Epithelial cell of proximal tubule (primary cell): ENCODE measurements around the gene CGN. TPM values are rescaled to one million over a fixed set of nuclear protein-coding genes. Genes with fewer than 3 reads are reported as not detected.

Source experiments
- DNase-seq: peaks from one replicate; pipeline ENCODE4 v3.0.0-alpha.2; 2011; ENCODE audit warnings: low read depth
- H3K4me3 ChIP-seq: 2 replicates; pipeline ENCODE4 v1.5.1; 2011; ENCODE audit warnings: low read depth, mild to moderate bottlenecking, low read length
- total RNA-seq: library from RNA; depleted of rRNA; stranded (reverse); fragments of >200 nt; gene quantifications from 2 replicates; pipeline ENCODE4 v1.2.3, GENCODE V29; 2015
- TF ChIP-seq, protein P1 (sequence below): conservative IDR thresholded peaks from 2 replicates; pipeline ENCODE4 v1.5.1; 2012; ENCODE audit warnings: low read depth, mild to moderate bottlenecking, low read length

Gene CGN
- total RNA-seq, 1 donor from 2014 or later, result 9.5 TPM

DNA sequence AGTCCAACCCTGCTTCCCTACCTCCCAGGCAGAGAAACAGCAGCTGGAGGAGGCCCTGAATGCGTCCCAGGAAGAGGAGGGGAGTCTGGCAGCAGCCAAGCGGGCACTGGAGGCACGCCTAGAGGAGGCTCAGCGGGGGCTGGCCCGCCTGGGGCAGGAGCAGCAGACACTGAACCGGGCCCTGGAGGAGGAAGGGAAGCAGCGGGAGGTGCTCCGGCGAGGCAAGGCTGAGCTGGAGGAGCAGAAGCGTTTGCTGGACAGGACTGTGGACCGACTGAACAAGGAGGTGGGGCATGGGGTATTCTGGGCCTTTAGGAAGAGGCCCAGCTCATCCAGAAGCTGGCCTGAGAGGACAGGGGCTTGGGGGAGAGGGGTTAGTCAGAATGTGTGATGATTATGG, 19.3 kb downstream of the CGN start:
- H3K4me3 ChIP-seq, result no peak overlapping the region
- TF ChIP-seq, protein P1, sequence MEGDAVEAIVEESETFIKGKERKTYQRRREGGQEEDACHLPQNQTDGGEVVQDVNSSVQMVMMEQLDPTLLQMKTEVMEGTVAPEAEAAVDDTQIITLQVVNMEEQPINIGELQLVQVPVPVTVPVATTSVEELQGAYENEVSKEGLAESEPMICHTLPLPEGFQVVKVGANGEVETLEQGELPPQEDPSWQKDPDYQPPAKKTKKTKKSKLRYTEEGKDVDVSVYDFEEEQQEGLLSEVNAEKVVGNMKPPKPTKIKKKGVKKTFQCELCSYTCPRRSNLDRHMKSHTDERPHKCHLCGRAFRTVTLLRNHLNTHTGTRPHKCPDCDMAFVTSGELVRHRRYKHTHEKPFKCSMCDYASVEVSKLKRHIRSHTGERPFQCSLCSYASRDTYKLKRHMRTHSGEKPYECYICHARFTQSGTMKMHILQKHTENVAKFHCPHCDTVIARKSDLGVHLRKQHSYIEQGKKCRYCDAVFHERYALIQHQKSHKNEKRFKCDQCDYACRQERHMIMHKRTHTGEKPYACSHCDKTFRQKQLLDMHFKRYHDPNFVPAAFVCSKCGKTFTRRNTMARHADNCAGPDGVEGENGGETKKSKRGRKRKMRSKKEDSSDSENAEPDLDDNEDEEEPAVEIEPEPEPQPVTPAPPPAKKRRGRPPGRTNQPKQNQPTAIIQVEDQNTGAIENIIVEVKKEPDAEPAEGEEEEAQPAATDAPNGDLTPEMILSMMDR, result no peak
- no peak for DNase-seq

DNA sequence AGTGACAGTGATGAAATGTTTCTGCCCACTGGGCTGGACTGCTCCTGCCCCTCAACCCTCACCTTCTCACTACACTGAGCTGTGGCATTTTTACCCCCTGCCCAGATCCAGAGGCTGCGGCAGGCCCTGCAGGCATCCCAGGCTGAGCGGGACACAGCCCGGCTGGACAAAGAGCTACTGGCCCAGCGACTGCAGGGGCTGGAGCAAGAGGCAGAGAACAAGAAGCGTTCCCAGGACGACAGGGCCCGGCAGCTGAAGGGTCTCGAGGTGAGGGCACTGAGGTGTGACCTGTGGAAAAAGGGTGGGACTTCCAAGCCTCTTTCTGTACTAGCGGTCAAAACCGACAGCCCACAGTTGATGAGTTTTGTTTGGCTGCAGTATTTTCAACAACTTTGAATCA, 22.7 kb downstream of the CGN start:
- TF ChIP-seq, protein P1, result no peak
- no peak overlapping the region for H3K4me3 ChIP-seq
- no peak for DNase-seq

DNA sequence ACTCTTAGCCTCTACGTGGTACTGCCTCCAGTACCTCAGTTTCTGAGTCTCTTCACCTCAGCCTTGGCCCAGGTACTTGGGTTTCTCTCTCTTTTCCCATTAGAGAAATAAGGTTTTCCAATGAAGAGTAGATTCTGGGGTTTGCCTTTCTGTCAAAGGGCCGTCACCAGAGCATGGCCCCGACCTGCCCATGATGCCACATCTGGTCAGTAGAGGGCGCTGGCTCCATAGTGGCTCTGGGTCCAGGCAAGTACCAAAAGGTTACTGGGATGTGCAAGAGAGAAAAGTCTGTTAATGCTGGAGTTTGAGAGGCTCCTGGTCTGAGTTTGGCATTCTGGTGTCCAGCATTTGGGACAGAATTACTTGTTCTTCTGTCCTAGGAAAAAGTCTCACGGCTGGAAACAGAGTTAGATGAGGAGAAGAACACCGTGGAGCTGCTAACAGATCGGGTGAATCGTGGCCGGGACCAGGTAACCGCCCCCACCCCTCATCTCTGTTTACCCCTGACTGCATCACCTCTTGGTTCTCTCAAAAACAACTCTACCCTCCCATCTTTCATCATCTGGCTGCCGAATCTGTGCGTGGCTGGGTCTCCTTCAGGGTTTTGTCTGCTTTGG, 23.6 kb downstream of the CGN start:
- TF ChIP-seq, protein P1, result peak; percentile 98
- no peak overlapping the region for H3K4me3 ChIP-seq
- no peak for DNase-seq

DNA sequence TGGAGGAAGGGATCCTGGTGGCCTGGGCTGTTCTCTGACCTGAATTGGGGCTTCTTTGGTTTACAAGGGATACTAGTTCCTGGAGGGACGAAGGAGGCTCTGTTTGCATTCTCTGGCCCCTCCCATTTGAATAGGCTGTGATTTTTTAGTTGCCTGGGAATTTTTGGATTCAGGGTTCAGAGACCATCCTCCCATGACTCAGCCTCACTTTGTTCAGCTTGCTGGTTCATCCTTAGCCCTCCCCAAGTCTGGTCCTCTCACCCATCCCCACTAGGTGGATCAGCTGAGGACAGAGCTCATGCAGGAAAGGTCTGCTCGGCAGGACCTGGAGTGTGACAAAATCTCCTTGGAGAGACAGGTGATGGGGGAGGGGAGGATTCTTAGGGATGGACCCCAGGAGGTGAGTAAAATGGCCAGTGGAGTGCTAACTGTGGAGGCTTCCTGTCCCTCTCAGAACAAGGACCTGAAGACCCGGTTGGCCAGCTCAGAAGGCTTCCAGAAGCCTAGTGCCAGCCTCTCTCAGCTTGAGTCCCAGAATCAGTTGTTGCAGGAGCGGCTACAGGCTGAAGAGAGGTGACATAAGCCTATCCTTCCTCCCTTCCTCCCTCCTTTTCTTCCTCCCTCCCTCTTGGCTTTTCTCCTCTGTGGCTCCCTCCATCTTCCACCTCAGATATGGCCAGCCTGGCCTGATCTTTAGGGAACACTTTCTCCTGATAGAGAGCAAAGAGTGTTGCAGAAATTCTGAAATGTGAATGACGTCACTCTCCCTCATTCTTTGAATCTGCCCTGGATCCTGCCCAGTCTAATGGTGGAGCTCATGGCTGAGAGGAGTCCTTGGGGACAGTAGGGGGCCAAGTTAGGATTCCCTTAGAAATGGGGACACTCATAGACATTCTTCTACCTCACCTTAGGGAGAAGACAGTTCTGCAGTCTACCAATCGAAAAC, 24.4 kb downstream of the CGN start:
- H3K4me3 ChIP-seq, result no peak overlapping the region
- DNase-seq, result no peak
- TF ChIP-seq, protein P1, result no peak

DNA sequence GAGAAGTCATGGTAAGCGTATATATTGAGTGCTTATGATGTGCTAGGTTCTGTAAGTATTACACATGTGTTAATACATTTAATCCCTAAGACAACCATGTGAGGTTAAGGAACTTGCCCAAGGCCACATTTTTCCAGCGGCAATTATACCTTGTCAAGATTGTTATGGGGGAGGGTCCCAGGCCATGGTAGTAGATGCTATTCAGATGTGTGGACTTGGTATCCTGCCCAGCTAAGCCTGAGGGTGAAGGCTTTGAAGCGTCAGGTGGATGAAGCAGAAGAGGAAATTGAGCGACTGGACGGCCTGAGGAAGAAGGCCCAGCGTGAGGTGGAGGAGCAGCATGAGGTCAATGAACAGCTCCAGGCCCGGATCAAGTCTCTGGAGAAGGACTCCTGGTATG, 25.3 kb downstream of the CGN start:
- TF ChIP-seq, protein P1, result no peak
- DNase-seq, result no peak
- no peak overlapping the region for H3K4me3 ChIP-seq

DNA sequence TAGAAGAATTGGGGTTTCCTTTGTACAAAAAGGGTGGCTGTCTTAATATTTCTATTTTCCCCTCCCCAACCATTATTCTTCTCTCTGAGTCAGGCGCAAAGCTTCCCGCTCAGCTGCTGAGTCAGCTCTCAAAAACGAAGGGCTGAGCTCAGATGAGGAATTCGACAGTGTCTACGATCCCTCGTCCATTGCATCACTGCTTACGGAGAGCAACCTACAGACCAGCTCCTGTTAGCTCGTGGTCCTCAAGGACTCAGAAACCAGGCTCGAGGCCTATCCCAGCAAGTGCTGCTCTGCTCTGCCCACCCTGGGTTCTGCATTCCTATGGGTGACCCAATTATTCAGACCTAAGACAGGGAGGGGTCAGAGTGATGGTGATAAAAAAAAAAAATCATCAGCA, 25.9 kb downstream of the CGN start:
- H3K4me3 ChIP-seq, result no peak overlapping the region
- TF ChIP-seq, protein P1, result no peak
- peak; percentile 85 for DNase-seq
